HG03558 (cell line): ENCODE measurements around the gene AP3B1.

Source experiments
- ATAC-seq: cut with Tn5 transposase; IDR thresholded peaks from one replicate; pipeline ENCODE4 v1.9.1; 2021; ENCODE audit warnings: moderate number of reproducible peaks; ENCODE audit not compliant: unreplicated experiment; ENCODE audit errors: extremely low read depth

AP3B1 gene

GRCh38 chr5:77955577-77955976 is 338.9 kb downstream of the AP3B1 start:
- no peak for ATAC-seq

GRCh38 chr5:77953374-77953773 is 341.1 kb downstream of the AP3B1 start:
- no peak for ATAC-seq

- no peak for ATAC-seq
Measured at GRCh38 chr5:77952636-77953212, 341.8 kb downstream of the AP3B1 start.
